Activated CD4-positive, alpha-beta T cell treated with anti-CD3 and anti-CD28 coated beads, Interleukin-2, amount 50 U/mL, for 4 hours (primary cell): ENCODE results near the gene PDLIM3.

ENCODE experiments used
- DNase-seq, 2 experiments: peaks; one replicate each; pipeline ENCODE4 v3.0.0-alpha.2; 2020

PDLIM3 gene

GRCh38 chr4:185468999-185469398 is 66.3 kb downstream of the PDLIM3 start:
- no peak for DNase-seq

- no peak for DNase-seq
These were observed 67.3 kb downstream of the PDLIM3 start for GRCh38 chr4:185467991-185468390.

GRCh38 chr4:185467101-185467500 is 68.2 kb downstream of the PDLIM3 start:
- no peak for DNase-seq

GRCh38 chr4:185465707-185466106 is 69.6 kb downstream of the PDLIM3 start:
- no peak for DNase-seq

GRCh38 chr4:185464887-185465286 is 70.4 kb downstream of the PDLIM3 start:
- no peak for DNase-seq

- DNase-seq = no peak
These were observed 71.1 kb downstream of the PDLIM3 start for GRCh38 chr4:185464183-185464582.

- no peak for DNase-seq
These were observed 71.8 kb downstream of the PDLIM3 start for GRCh38 chr4:185463541-185463940.

- DNase-seq = no peak
These were observed 73.7 kb downstream of the PDLIM3 start for GRCh38 chr4:185461565-185461964.

- no peak for DNase-seq
These were observed 78.2 kb downstream of the PDLIM3 start for GRCh38 chr4:185457136-185457535.

- DNase-seq = no peak
These were observed 79.2 kb downstream of the PDLIM3 start for GRCh38 chr4:185456131-185456530.
